Hematopoietic multipotent progenitor cell treated with erythropoietin and hydrocortisone succinate and interleukin-3 and kit ligand, for 17 days (in vitro differentiated cells): ENCODE results near the gene GNAI3.
"Not testable (repeated sequence)": the region's sequence is repeated elsewhere in the genome, so short reads cannot be mapped to it uniquely, and the experiment has no call there.

Experiments used
- DNase-seq: peaks from one replicate; pipeline ENCODE4 v3.0.0-alpha.2; 2015; ENCODE audit warnings: low spot score

Gene GNAI3

DNA sequence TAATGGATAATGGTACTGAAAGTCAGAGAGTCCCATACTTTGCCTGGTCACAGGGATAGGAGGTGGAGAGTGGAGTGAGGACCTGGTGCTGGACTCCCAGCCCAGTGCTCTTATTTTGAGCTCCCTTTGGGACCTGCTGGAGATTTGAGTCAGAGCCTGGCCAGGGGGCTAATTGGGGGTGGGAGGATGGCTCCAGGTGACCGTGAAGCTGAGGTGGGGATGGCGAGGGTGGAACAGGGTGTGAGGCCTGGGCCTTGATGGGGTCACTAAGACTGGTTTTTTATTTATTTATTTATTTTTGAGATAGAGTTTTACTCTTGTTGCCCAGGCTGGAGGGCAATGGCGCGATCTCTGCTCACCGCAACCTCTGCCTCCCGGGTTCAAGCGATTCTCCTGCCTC, 89.0 kb downstream of the GNAI3 start:
- DNase-seq: no peak

GRCh38 chr1:109639063-109639840, 90.8 kb downstream of the GNAI3 start:
- no peak for DNase-seq

GRCh38 chr1:109639841-109640184, 91.4 kb downstream of the GNAI3 start:
- DNase-seq: no peak

- peak; percentile 86 for DNase-seq
Measured at GRCh38 chr1:109640285-109640865, 92.0 kb downstream of the GNAI3 start.

- DNase-seq: no peak
Measured at GRCh38 chr1:109641078-109641740, 92.8 kb downstream of the GNAI3 start.

DNA sequence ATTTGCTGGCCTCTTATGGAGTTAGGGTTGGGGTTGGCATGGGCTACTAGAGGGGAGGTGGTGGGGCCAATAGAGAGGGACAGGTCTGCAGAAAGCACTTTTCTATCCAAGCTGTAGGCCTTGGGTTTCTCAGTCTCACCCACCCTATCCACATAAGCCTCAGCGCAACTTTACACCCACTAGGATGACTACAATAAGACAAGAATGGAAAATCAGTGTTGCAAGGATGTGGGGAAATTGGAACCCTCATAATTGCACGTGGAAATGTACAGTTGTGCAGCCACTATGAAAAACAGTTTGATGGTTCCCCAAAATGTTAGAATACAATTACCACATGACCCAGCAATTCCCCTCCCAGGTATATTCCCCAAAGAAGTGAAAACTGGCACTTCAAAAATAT, 93.4 kb downstream of the GNAI3 start:
- DNase-seq: no peak

DNA sequence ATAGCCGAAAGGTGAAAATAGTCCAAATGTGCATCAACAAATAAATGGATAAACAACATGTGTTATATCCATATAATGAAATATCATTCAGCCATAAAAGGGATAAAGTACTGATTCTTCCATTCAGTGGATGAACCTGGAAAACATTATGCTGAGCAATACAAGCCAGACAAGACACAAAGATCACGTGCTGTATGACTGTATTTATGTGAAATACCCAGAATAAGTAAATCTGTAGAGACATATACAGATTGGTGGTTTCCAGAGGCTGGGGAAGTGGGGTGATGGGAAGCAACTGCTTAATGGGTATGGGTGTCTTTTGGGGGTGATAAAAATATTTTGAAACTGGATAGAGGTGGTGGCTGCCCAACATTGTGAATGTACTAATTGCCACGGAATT, 94.2 kb downstream of the GNAI3 start:
- DNase-seq: no peak

- peak; percentile 70 for DNase-seq
Measured at GRCh38 chr1:109643385-109644230, 95.2 kb downstream of the GNAI3 start.

- DNase-seq: no peak
Measured at GRCh38 chr1:109644670-109645069, 96.3 kb downstream of the GNAI3 start.

- no peak for DNase-seq
Measured at GRCh38 chr1:109649491-109649914, 101.1 kb downstream of the GNAI3 start.

DNA sequence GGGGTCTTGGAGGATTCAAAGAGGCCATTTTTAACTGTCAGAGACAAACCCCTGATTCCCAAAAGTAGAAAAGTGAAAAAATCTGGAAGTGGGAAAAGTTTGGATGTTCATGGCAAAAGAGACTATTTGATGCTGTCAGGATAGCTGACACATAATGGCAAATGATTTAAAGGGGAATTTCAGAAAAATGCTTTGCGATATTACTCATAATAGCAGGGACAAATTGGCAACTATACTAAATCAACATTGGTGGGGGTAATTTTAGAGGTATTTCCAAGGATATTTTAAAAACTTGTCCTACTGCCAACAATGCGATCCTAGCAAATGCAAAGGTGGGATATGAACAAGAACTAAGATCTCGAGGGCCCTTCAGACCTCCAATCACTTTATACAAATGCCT, 102.2 kb downstream of the GNAI3 start:
- no peak for DNase-seq

DNA sequence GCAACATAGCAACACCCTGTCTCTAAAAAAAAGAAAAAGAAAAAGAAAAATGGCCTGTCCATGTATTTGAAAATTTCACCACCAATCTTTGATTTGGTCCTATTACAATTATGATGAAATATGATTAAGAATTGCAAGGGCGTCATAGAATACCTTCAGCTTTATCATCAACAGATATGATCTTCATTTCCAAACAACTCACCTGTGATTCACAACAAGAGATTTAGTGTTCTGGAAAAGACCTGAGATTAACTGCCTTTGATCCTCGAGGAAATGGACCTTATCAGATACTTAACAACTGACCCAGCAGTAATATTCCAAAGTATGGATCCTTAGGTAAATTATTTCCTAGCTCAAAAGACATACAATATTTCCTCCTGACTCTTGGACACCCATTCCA, 104.0 kb downstream of the GNAI3 start:
- DNase-seq: no peak

DNA sequence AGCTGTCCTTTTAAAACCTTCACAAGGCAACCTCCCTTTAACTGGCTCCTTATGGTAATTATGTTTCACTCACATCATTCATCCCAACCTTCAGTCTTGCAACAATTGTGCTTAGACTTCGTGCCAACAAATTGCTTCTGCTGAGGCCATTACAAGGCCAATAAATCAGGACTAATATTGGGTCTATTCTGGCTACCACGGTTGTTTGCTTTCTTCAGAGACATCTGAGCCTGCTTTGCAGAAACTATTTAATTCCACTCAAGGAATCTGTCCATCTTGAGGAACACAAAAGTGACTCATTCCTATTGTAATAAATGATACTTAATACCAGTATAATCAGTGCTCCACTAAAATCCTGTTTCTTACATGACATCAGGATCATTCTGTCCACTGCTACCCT, 104.9 kb downstream of the GNAI3 start:
- no peak for DNase-seq

GRCh38 chr1:109654519-109654918, 106.1 kb downstream of the GNAI3 start:
- no peak for DNase-seq

GRCh38 chr1:109655615-109656519, 107.5 kb downstream of the GNAI3 start, which contains the start of gene GSTM4:
TSS of gene GSTM4 (plus strand) at chr1:109656099. CDS start at chr1:109656390, 291 bp downstream.
- no peak for DNase-seq

- DNase-seq: no peak
Measured at GRCh38 chr1:109657395-109657794, 109.0 kb downstream of the GNAI3 start.

DNA sequence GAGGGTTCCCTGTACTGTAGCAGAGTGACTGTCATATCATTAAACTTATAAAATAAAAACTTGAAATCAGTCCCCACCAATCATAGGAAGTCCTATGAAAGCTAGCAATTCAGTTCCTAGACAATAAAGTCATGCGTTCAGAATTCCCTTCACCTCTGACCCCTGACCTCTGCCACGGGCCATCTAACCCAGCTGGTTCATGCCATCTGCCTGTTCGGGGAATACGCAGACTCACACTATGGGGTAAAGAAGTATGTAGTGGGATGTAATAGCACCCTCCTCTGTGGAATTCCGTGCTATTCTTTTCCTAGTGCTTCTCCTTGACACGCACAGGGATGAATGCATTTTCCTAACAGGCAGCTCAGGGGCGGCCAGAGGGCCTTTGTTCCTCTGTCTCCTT, 109.6 kb downstream of the GNAI3 start:
- DNase-seq: no peak

DNA sequence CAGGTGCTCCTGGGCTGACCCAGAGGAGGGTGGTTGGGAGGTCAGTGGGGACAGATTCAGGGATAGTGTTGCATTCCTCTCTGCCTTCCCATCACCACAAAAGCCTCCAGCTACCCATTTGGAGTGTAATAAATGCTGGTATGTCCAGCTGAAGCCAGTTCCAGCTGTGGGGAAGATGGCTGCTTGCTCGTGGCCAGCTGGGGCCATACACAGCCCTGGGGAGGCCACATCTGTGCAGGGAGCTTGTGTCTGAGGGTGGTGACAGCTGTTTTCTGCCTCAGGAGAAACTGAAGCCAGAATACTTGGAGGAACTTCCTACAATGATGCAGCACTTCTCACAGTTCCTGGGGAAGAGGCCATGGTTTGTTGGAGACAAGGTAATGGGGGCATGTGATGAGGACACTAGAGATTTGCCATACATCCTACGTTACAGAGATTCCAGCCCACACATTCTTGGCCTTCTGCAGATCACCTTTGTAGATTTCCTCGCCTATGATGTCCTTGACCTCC, 110.2 kb downstream of the GNAI3 start:
- DNase-seq: no peak

DNA sequence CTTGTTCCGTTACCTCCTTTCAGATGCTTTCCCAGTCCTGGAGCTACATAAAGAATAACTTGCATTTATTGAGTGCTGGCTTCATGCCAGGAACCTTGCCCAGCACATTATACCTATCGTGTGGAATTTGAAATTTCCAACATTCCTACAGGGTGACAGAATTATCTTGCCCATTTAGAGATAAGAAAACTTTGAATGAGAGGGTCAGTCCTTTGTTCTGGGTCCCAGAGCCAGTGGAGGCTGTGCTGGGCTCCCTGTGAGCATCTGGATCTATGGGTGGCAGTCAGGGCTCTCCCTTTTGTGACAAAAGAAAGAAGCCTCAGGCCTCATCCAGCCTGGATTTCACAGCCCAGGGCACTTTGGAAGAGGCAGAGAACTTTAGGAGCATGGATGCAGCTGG, 110.7 kb downstream of the GNAI3 start:
- no peak for DNase-seq

DNA sequence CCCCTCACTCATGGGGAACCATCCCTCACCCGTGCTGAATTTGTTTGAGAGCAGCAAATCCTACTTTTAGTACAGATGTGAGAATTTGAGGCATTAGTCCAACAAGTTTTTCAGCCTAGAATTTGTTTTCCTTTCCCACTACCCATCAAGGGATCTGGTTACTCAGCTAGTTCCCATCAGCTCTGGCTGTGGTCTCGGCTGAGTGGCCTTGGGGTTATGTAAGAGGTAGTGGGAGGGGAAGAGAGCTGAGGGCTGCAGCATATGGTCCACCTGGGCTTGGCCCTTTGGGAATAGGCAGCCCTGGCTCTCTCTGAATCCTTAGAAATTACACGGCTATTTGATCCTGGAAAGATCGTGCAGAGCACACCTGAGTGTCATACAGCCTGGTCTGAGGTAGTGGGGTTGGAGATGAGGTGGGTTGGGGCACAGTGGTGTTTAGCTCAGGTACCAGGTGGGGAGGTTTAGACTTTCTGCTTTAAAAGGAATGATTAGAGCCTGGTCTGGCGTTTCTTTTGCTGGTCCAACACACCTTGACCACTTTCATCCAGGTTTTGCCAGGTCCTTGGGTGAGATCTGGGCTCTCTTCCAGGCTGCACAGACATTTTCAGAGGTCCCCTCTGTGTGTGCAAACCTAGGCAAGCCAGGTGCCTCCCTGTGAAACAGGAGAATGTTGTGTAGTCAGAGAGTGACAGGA, 111.7 kb downstream of the GNAI3 start:
- no peak for DNase-seq

DNA sequence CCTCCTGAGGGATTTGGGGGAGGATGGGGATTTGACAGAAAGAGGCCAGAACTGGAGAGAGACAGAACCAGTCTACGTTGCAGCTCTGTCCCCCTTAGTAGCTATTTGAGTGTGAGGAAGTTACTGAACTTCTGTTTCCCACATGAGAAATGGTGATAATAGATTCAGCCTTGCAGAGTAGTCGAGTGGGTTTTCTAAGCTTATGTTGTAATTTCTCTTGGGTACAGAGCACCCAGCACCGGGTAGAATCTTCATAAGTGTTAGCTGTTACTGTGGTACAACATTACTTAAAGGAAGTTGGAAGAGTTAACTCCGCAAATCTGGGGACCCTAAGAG, 112.2 kb downstream of the GNAI3 start:
- DNase-seq: not testable (repeated sequence)
